Ascending aorta (tissue), 2 donors: ENCODE results near the gene SLC22A23. TPM values are rescaled to one million over a fixed set of nuclear protein-coding genes. Genes with fewer than 3 reads are reported as not detected.

Experiments used
- DNase-seq, 2 donors: peaks; one replicate each; pipeline ENCODE4 v3.0.0-alpha.2; 2019; ENCODE audit warnings: low spot score in 2 of 2
- H3K27ac ChIP-seq, 2 donors: fragments of 200-600 bp; sonication (generic); one replicate each; pipeline ENCODE4 v1.5.1; 2016 to 2017; ENCODE audit warnings: mild to moderate bottlenecking in 1 of 2
- H3K27me3 ChIP-seq: fragments of 200-600 bp; sonication (generic); one replicate; pipeline ENCODE4 v1.5.1; 2017
- H3K36me3 ChIP-seq, 2 donors: fragments of 200-600 bp; sonication (generic); one replicate each; pipeline ENCODE4 v1.5.1; 2016
- H3K4me1 ChIP-seq, 2 donors: fragments of 200-600 bp; sonication (generic); one replicate each; pipeline ENCODE4 v1.5.1; 2016 to 2017; ENCODE audit warnings: mild to moderate bottlenecking in 1 of 2
- H3K4me3 ChIP-seq, 2 donors: fragments of 200-600 bp; sonication (generic); one replicate each; pipeline ENCODE4 v1.5.1; 2016 to 2017; ENCODE audit warnings: mild to moderate bottlenecking in 1 of 2
- H3K9me3 ChIP-seq, 2 donors: fragments of 200-600 bp; sonication (generic); one replicate each; pipeline ENCODE4 v1.5.1; 2016
- intact Hi-C: fragments of 100-400 bp; cut with DNase I; formaldehyde crosslinking; loops from one replicate; pipeline ENCODE4 v1.15.1; 2023
- total RNA-seq: library from RNA; depleted of rRNA; stranded (reverse); fragments of >200 nt; gene quantifications from one replicate; pipeline ENCODE4 v1.1.0, GENCODE V29; 2016
- TF ChIP-seq, protein P1 (sequence below), 3 experiments: fragments of 200-600 bp in 2 of 3; fragments of 450-650 bp in 1 of 3; sonication (generic) in 2 of 3; IDR thresholded peaks; one replicate each; pipeline ENCODE4 v1.5.1; 2016 to 2019; ENCODE audit warnings: antibody characterized with exemption in 3 of 3, mild to moderate bottlenecking in 1 of 3, moderate library complexity in 1 of 3

The SLC22A23 gene
- total RNA-seq, 1 donor from 2014 or later, result 42.0 TPM

DNA sequence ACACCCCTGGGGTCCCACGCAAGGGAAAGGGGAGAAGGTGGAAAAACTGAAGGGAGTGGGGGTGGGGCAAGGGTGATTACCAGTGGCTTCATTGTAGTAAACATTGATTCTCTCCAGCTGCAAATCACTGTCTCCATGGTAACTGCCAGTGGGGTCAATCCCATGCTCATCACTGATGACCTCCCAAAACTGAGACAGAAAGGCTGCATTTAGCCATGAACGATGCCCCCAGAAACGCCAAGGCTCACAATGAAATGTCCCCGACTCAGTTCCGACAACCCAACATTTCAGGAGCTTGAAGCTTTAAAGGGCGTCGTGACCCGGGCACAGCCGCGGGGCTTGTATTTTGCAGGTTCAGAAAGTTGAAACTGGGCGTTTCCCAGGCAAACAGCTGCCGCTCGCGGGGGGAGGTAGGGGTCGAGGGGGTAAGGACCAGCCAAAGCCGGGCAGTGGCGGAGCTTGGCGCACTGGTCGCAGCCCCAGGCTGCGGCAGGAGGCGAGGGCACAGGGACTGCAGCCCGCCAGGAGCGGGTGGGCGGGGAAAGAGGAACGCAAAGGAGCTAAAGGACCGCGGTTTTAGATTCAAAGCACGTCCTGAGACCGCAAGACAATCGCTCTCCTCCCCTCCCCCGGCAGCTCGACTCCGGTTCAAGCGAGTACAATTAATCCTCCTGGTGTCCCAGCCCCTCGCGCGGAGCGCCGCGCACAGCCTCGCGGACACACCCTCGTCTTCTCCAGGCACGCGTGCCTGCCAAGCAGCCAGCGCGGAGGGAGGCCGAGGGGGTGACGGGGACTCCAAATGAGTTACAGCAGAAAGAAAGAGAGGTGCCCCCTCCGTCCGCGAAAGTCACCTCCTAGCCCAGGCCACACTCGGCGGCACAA, 230.1 kb downstream of the SLC22A23 start:
- Histone ChIP-seq H3K4me3 (peak overlapping the region; percentile 43 to 58), H3K4me1 (peaks cover 13 to 40% of the 10 kb centered on the region in 2 donors), H3K27me3 (peaks cover 13% of the 10 kb centered on the region), H3K27ac (no peak overlapping the region), H3K9me3 (no peaks in the 10 kb centered on the region), H3K36me3 (no peaks in the 10 kb centered on the region)
- DNase-seq, result no peak
- intact Hi-C loops, result loop anchor here (2.0 to 5.0 kb wide), 2 partner anchors 16 to 64 kb away; no protein-coding TSS in a partner anchor
- TF ChIP-seq, protein P1, sequence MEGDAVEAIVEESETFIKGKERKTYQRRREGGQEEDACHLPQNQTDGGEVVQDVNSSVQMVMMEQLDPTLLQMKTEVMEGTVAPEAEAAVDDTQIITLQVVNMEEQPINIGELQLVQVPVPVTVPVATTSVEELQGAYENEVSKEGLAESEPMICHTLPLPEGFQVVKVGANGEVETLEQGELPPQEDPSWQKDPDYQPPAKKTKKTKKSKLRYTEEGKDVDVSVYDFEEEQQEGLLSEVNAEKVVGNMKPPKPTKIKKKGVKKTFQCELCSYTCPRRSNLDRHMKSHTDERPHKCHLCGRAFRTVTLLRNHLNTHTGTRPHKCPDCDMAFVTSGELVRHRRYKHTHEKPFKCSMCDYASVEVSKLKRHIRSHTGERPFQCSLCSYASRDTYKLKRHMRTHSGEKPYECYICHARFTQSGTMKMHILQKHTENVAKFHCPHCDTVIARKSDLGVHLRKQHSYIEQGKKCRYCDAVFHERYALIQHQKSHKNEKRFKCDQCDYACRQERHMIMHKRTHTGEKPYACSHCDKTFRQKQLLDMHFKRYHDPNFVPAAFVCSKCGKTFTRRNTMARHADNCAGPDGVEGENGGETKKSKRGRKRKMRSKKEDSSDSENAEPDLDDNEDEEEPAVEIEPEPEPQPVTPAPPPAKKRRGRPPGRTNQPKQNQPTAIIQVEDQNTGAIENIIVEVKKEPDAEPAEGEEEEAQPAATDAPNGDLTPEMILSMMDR (IDR thresholded peaks at IDR 0.05), result no peak

DNA sequence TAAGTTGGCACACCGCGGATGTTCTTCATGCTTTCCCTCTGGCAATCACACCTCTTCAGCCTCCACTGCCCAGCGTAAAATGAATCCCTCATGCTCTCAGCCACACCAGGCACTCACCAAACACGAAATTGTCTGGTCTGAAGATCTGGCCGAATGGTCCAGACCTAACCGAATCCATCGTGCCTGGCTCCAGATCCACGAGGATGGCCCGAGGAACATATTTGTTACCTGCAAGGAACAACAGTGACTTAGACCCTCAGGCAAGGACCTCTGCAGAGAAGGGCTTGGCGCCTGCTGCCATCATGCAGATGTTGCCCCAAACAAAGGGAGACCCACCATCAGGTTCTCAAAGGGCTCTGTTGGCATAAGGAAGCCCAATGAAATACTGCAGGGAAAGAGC, 230.8 kb downstream of the SLC22A23 start:
- Histone ChIP-seq H3K36me3 (no peaks in the 10 kb centered on the region), H3K27ac (no peak overlapping the region), H3K4me3 (no peak overlapping the region), H3K9me3 (no peaks in the 10 kb centered on the region), H3K27me3 (peaks cover 13% of the 10 kb centered on the region), H3K4me1 (peaks cover 13 to 33% of the 10 kb centered on the region in 2 donors)
- no peak for DNase-seq
- intact Hi-C loops, result loop anchor here (2.0 to 5.0 kb wide), 2 partner anchors 15 to 64 kb away; no protein-coding TSS in a partner anchor
- TF ChIP-seq, protein P1 (IDR thresholded peaks at IDR 0.05), result no peak

DNA sequence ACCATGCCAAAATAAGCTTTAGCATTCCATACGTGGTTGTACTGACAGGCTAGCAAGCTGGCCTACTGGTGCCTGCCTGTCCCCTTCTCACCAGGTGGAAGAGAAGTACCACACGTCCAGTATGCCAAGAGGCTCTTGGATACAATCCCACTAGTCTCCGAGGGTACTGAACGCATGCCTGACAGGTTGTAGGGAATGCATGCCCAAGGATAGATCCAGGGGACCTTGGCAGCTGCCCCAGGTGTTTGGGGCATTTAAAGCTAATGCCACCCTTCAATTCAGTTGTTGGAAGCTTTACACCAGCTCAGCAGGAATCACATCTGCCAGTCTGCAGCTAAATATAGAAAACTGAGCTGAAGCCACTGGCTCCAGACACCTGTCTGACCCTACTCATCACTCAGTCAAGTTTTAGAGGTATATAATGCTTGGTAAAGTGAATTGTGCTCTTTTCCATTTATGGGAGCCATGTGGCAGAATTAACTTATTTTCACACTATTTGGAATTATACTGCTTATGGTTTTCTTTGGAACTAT, 234.3 kb downstream of the SLC22A23 start:
- peaks cover 5 to 9% of the 10 kb centered on the region in 2 donors for H3K4me1 ChIP-seq
- TF ChIP-seq, protein P1 (IDR thresholded peaks at IDR 0.05), result no peak
- no peak for DNase-seq
- intact Hi-C loops, result no loop called here
- H3K27me3 ChIP-seq, result no peaks in the 10 kb centered on the region
- no peaks in the 10 kb centered on the region for H3K36me3 ChIP-seq
- no peaks in the 10 kb centered on the region for H3K9me3 ChIP-seq
- no peak overlapping the region for H3K4me3 ChIP-seq
- H3K27ac ChIP-seq, result no peak overlapping the region

DNA sequence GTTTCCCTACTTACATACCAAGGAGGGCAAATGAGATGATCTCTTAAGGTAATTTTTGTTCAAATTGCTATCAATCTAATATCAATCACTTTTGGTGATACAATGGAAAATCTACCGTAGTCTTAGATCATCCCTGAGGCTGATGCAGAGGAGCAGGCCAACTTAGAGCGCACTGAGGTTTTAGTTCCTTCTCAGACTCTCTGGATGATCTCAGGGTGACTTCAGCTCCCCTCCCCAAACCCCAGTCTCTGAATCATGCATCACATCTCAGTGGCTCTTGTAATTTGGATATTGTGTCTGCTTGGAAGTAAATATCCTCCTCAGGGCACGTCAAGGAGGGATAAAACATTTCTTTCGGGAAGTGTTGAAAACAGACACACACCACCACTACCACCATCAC, 235.3 kb downstream of the SLC22A23 start:
- TF ChIP-seq, protein P1 (IDR thresholded peaks at IDR 0.05), result no peak
- Histone ChIP-seq H3K27me3 (no peaks in the 10 kb centered on the region), H3K36me3 (no peaks in the 10 kb centered on the region), H3K27ac (no peak overlapping the region), H3K4me1 (peaks cover 0 to under 1% of the 10 kb centered on the region in 2 donors), H3K9me3 (no peaks in the 10 kb centered on the region), H3K4me3 (no peak overlapping the region)
- intact Hi-C loops, result no loop called here
- DNase-seq, result no peak

DNA sequence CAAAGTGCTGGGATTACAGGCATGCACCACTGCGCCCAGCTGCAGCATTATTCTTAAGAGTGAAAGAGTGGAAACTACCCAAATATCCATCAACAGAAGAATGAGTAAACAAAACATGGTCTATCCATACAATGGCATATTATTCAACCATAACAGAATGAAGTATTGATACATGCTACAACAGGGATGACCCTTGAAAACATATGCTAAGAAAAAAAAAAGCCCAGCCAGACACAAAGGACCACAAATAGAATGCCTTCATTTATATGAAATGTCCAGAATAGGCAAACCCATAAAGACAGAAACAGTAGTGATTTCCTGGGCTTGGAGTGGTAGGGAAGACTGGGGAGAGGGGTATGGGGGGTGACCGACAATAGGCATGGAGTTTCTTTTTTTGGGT, 236.5 kb downstream of the SLC22A23 start:
- Histone ChIP-seq H3K36me3 (no peaks in the 10 kb centered on the region), H3K9me3 (no peaks in the 10 kb centered on the region), H3K4me3 (no peak overlapping the region), H3K27ac (no peak overlapping the region), H3K27me3 (no peaks in the 10 kb centered on the region), H3K4me1 (no peaks in the 10 kb centered on the region)
- no peak for DNase-seq
- TF ChIP-seq, protein P1 (IDR thresholded peaks at IDR 0.05), result no peak
- intact Hi-C loops, result no loop called here

Other genes with a start within 250 kb of the SLC22A23 start
- not detected for gene TUBB2B, start 229.4 kb downstream of the SLC22A23 start, total RNA-seq
- 23.9 TPM for gene PSMG4, start 198.1 kb downstream of the SLC22A23 start, total RNA-seq